ENCODE measurements around the gene UBE2D2. TPM values are rescaled to one million over a fixed set of nuclear protein-coding genes. Genes with fewer than 3 reads are reported as not detected.

The UBE2D2 gene
- total and polyA plus RNA-seq, 2 of the 4 experiments (the other 2 are of a cell fraction), result 26.9 to 35.7 TPM

GRCh38 chr5:139664727-139665351, 103.7 kb downstream of the UBE2D2 start:
- ChIA-PET POLR2A (ENCODE audit: unreplicated experiment) (no interaction called here), CTCF (no interaction called here)
- Histone ChIP-seq H3K4me3 (ENCODE audit: insufficient read depth, low read depth, low read length) (no peak overlapping the region), H3K14ac (replicated peaks; ENCODE audit: low read depth, low read length) (no peak overlapping the region), H3K4ac (ENCODE audit: low read depth, low read length) (no peak overlapping the region; the same call in 1 of the 2 replicates), H4K91ac (ENCODE audit: insufficient read depth, low read depth, low read length) (no peak overlapping the region), H2AK5ac (ENCODE audit: low read depth, low read length) (peak overlapping the region; percentile 4; the same call in 1 of the 2 replicates), H3K9ac (ENCODE audit: low read depth, low read length) (no peak overlapping the region), H2BK15ac (ENCODE audit: low read depth, low read length) (no peak overlapping the region), H3K9me3 (ENCODE audit: control insufficient read depth, insufficient read depth, low read length) (no peaks in the 10 kb centered on the region), H3K27me3 (ENCODE audit: control insufficient read depth, insufficient read depth, low read length) (no peaks in the 10 kb centered on the region), H2AFZ (replicated peaks; ENCODE audit: low read length, poor library complexity) (no peak overlapping the region), H2BK20ac (ENCODE audit: low read depth, low read length) (no peak overlapping the region), H4K20me1 (ENCODE audit: insufficient read depth, low read length) (peaks cover 8% of the 10 kb centered on the region; the same call in 1 of the 2 replicates), H3K36me3 (ENCODE audit: control insufficient read depth, insufficient read depth, low read length) (no peaks in the 10 kb centered on the region), H3K79me1 (ENCODE audit: low read depth in 1 of 2, low read length in 2 of 2) (peaks cover 48 to 92% of the 10 kb centered on the region in 2 experiments), H3K4me2 (ENCODE audit: low read depth, low read length) (no peak overlapping the region), H4K5ac (ENCODE audit: low read depth, low read length) (no peak overlapping the region), H3K4me1 (ENCODE audit: control insufficient read depth, insufficient read depth, low read length) (peaks cover 34% of the 10 kb centered on the region), H2BK5ac (ENCODE audit: low read depth, low read length, poor library complexity, severe bottlenecking) (no peak overlapping the region), H3K27ac (ENCODE audit: insufficient read depth, low read length) (no peak overlapping the region), H3K56ac (ENCODE audit: extremely low read depth, insufficient read depth, low read length) (no peak overlapping the region), H4K8ac (ENCODE audit: low read depth in 2 of 2, low read length in 2 of 2) (no peak overlapping the region), H3K23ac (ENCODE audit: low read depth, low read length) (no peak overlapping the region), H3K9me1 (ENCODE audit: insufficient read depth, low read length) (peaks cover 23% of the 10 kb centered on the region; the same call in 1 of the 2 replicates), H3K18ac (ENCODE audit: low read depth, low read length) (no peak overlapping the region), H2AK9ac (replicated peaks; ENCODE audit: low read depth, low read length, poor library complexity) (no peak overlapping the region), H2BK120ac (ENCODE audit: low read depth, low read length) (no peak overlapping the region)
- dilution Hi-C loops (cut with HindIII; ENCODE audit: low sequenced_read_pairs, unreplicated experiment) (no loop called here), intact Hi-C loops (cut with micrococcal nuclease) (no loop called here), in situ Hi-C loops (cut with MboI; ENCODE audit: low sequenced_read_pairs) (no loop called here)
- TF ChIP-seq RAD21 (IDR thresholded peaks at IDR 0.05; ENCODE audit: low read length) (no peak), BHLHE40 (IDR thresholded peaks at IDR 0.05; ENCODE audit: low read depth, low read length) (no peak)
- no peak for ATAC-seq (ENCODE audit: low read depth)
- DNase-seq, result no peak
- BruUV-seq (replicated peaks), result no TSS peak
- WGBS, 2 experiments (ENCODE audit: extremely low coverage in 2 of 2, insufficient read length in 1 of 2), result no CpG with 5 or more reads among the region's 15 CpGs
